Kidney tubule cell (primary cell): Measurements from ENCODE around the gene ZFPM1.
A peak's percentile ranks its signal among the peaks of the same experiment; 100 is the strongest.
"Not testable (repeated sequence)": the region's sequence is repeated elsewhere in the genome, so short reads cannot be mapped to it uniquely, and the experiment has no call there.

Experiments used
- DNase-seq: peaks from one replicate; pipeline ENCODE4 v3.0.0-alpha.2; 2018; ENCODE audit warnings: low spot score

Gene ZFPM1

GRCh38 chr16:88466175-88466862 lies 13.2 kb downstream of the ZFPM1 start:
- peak; percentile 2 for DNase-seq

GRCh38 chr16:88466949-88467348 lies 13.9 kb downstream of the ZFPM1 start:
- DNase-seq: no peak

- no peak for DNase-seq
Observed at GRCh38 chr16:88467541-88467944, 14.5 kb downstream of the ZFPM1 start.

GRCh38 chr16:88468275-88469129 lies 15.4 kb downstream of the ZFPM1 start:
- DNase-seq: no peak

GRCh38 chr16:88469615-88470395 lies 16.7 kb downstream of the ZFPM1 start:
- DNase-seq: no peak

- not testable (repeated sequence) for DNase-seq
Observed at GRCh38 chr16:88470396-88470680, 17.3 kb downstream of the ZFPM1 start.

GRCh38 chr16:88470696-88471095 lies 17.6 kb downstream of the ZFPM1 start:
- DNase-seq: not testable (repeated sequence)

GRCh38 chr16:88471115-88471514 lies 18.0 kb downstream of the ZFPM1 start:
- no peak for DNase-seq

GRCh38 chr16:88471575-88471974 lies 18.5 kb downstream of the ZFPM1 start:
- no peak for DNase-seq

GRCh38 chr16:88472069-88472468 lies 19.0 kb downstream of the ZFPM1 start:
- DNase-seq: no peak

- DNase-seq: no peak
Observed at GRCh38 chr16:88472637-88473205, 19.6 kb downstream of the ZFPM1 start.

- no peak for DNase-seq
Observed at GRCh38 chr16:88473666-88474534, 20.8 kb downstream of the ZFPM1 start.

- no peak for DNase-seq
Observed at GRCh38 chr16:88475037-88475436, 22.0 kb downstream of the ZFPM1 start.

- no peak for DNase-seq
Observed at GRCh38 chr16:88476203-88476602, 23.1 kb downstream of the ZFPM1 start.

- DNase-seq: no peak
Observed at GRCh38 chr16:88476817-88477397, 23.8 kb downstream of the ZFPM1 start.

GRCh38 chr16:88477631-88478519 lies 24.8 kb downstream of the ZFPM1 start:
- peak; percentile 6 for DNase-seq

- no peak for DNase-seq
Observed at GRCh38 chr16:88478889-88479792, 26.1 kb downstream of the ZFPM1 start.

GRCh38 chr16:88479793-88480760 lies 27.0 kb downstream of the ZFPM1 start:
- no peak for DNase-seq
